Muscle layer of colon (tissue), 2 donors: ENCODE measurements around the gene CNGA4.

ENCODE experiments used
- H3K27ac ChIP-seq: one replicate; pipeline ENCODE4 v1.7.0; 2013; ENCODE audit warnings: low read depth, mild to moderate bottlenecking, low read length, moderate library complexity
- H3K27me3 ChIP-seq, 2 donors: one replicate each; pipeline ENCODE4 v1.7.0; 2013; ENCODE audit warnings: low read length in 2 of 2, mild to moderate bottlenecking in 2 of 2; ENCODE audit not compliant: insufficient read depth in 2 of 2, control insufficient read depth in 1 of 2
- H3K36me3 ChIP-seq: one replicate; pipeline ENCODE4 v1.7.0; 2013; ENCODE audit warnings: mild to moderate bottlenecking, low read length; ENCODE audit not compliant: insufficient read depth
- H3K4me1 ChIP-seq: one replicate; pipeline ENCODE4 v1.7.0; 2013; ENCODE audit warnings: mild to moderate bottlenecking, low read length; ENCODE audit not compliant: insufficient read depth
- H3K4me3 ChIP-seq, 2 donors: one replicate each; pipeline ENCODE4 v1.7.0; 2013; ENCODE audit warnings: low read length in 2 of 2, low read depth in 1 of 2, mild to moderate bottlenecking in 1 of 2, moderate library complexity in 1 of 2
- H3K9ac ChIP-seq: one replicate; pipeline ENCODE4 v1.7.0; 2013; ENCODE audit warnings: low read length
- H3K9me3 ChIP-seq: one replicate; pipeline ENCODE4 v1.7.0; 2013; ENCODE audit warnings: mild to moderate bottlenecking, low read length
- donor health status: abdominal sarcoma.
- donor health status: Adenocarcinoma of cecum.

CNGA4 gene

DNA sequence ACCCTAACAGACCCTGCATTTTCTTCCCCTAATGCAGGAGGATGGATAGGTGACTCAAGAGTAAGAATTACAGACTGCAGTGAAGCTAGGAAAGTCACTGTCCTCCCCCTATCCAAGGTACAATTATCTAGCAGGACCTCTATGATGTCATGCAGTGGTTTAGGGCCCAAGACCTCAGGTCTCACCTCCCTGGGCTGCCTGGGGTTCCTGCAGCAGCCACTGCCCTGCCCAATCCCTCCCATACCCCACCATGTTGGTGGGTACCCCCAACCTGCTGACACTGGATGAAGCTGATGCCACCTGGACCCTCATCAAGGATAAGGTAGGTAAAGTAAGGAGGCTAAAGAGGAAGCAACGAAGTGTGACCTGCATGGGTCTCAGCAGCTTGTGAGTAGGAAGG is 33.5 kb upstream of the CNGA4 start, which contains the start of gene C11orf42:
Gene C11orf42, plus strand, starts transcription at position 192 of the 400 bp plus-strand sequence. Its CDS starts 59 bp downstream, at position 251.
- H3K9ac ChIP-seq: no peak within 1 kb of the TSS
- no peak within 1 kb of the TSS for H3K4me3 ChIP-seq
- peaks cover 10% of the 10 kb centered on the region for H3K4me1 ChIP-seq
- peaks cover 18% of the 10 kb centered on the region for H3K36me3 ChIP-seq
- no peaks in the 10 kb centered on the region for H3K27me3 ChIP-seq
- H3K9me3 ChIP-seq: no peaks in the 10 kb centered on the region
- peak within 1 kb of the TSS; percentile 44 for H3K27ac ChIP-seq

DNA sequence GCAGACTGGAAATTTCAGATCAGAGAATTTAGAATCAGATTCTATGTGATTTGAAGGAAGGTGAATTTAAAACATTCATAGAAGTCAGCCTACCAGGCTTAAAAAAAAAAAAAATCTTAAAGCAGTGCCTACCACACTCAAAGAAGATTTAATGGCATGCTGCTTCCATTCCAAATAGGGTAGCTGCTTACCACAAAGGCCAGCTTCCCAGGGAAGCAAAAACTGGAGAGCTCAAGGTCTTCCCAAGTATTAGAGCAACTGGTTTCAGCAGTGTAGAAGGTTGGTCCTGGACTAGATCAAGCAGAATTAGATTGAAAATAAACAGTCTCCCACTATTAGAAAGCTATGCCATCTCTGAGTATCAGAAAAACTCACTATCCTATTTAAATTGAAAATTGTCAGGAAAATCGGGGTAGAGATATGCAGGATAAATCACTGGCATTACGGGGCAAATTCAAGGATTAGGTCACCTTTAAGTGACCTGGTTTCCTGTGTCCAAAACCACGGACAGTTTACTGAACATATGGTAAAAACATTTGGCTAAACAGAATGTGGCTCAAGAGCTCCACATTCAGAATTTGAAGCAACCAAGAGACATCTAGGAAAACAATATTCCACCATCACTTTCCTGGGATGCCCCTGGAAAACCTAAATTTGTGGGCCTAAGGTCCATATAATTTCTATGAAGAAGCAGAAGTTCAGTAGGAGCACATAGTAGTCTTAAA is 32.3 kb upstream of the CNGA4 start:
- Histone ChIP-seq H3K4me1 (peaks cover 10% of the 10 kb centered on the region), H3K4me3 (no peak overlapping the region), H3K9me3 (no peaks in the 10 kb centered on the region), H3K27ac (peak overlapping the region; percentile 44), H3K27me3 (no peaks in the 10 kb centered on the region), H3K36me3 (peaks cover 30% of the 10 kb centered on the region), H3K9ac (no peak overlapping the region)

DNA sequence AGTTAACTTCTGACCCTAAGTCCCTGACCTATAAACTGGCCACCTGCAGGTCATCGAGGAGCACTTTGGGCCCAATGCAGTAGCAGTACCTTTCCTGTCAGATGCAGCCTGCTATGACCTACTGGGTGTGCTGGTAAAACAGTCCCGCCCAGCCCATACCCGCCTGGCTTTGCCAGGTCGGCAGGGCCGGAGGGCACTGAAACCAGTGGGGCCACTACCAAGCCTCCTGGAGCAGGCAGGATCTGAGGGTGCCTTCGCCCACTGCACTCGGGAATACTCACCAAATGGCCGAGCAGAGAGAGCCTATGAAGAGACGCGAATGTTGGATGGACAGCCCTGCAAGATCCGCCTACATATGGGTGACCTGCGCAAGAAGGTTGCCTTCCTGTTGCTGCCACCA is 29.1 kb upstream of the CNGA4 start:
- Histone ChIP-seq H3K4me3 (no peak overlapping the region), H3K4me1 (peaks cover 10% of the 10 kb centered on the region), H3K9ac (no peak overlapping the region), H3K36me3 (peaks cover 51% of the 10 kb centered on the region), H3K27ac (no peak overlapping the region), H3K27me3 (no peaks in the 10 kb centered on the region), H3K9me3 (no peaks in the 10 kb centered on the region)

DNA sequence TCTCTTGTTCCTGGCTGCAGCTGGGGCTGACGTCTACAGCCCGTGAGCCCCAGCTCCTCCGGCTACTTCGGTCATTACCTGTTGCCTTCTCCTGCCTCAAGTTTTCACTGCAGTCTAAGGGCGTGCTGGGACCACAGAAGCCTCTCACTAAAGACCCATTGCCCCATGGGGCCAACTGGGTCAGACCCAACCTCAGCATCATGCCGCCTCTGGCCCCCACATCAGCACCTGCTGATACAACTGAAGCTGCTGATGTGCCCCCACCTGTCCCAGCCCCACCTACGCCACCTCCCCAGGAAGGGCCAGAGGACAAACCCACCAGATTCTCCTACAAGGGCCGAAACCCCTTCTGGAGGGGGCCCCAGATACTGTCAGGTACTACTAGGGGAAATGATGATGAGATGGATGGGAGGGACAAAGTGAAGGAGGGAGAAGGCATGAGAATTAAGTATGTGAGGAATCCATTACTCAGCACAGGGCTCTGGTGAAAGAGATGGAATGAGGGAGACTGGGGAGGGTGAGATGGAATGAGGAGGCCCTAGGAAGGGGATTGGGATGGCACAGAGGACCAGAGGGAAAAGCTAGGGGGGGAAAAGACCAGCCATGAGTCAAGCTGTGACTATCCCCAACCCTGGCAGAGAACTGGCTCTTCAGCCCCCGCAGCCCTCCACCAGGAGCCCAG is 28.5 kb upstream of the CNGA4 start:
- Histone ChIP-seq H3K9ac (no peak overlapping the region), H3K9me3 (no peaks in the 10 kb centered on the region), H3K4me3 (no peak overlapping the region), H3K27me3 (no peaks in the 10 kb centered on the region), H3K27ac (no peak overlapping the region), H3K4me1 (peaks cover 10% of the 10 kb centered on the region), H3K36me3 (peaks cover 53% of the 10 kb centered on the region)

DNA sequence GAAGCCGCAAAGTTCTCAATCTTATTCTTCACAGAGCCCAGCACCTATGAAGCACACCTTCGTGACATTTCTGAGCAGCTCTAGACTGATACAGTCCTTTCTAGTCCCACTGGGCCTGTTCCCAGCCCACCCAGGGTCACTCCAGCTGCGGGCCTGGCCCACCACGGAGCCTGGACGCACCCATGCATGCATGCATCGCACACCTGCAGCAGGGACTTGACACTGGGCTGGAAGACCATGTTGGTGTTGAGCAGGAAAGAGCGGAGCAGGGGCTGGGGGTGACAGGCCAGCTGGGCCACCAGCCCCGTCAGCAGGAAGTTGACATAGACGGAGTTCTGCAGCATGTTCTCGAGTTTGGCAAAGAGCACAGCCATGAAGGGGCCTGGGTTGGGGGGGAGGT is 24.4 kb upstream of the CNGA4 start:
- H3K9ac ChIP-seq: no peak overlapping the region
- no peaks in the 10 kb centered on the region for H3K9me3 ChIP-seq
- H3K4me3 ChIP-seq: no peak overlapping the region
- peaks cover 6% of the 10 kb centered on the region for H3K4me1 ChIP-seq
- H3K27ac ChIP-seq: no peak overlapping the region
- no peaks in the 10 kb centered on the region for H3K27me3 ChIP-seq
- peaks cover 70% of the 10 kb centered on the region for H3K36me3 ChIP-seq

DNA sequence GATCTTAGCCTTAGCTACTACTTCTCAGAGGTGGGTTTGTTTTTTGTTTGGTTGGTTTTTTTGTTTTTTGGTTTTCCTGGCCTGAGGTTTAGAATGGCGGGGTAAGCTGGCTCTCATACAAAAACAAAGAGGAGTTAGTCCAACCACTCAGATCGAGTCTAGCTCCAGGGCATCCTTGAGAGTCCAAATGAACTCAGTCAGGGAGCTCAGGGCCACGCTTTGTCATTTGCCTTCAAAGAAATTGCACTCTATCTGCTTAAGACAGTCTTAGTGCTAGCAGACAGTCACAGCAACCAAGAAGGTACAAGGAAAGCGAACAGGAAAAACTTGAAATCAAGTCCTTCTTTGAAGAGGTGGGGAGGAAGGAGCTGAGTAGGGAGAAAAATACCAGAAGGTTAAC is 22.4 kb upstream of the CNGA4 start:
- Histone ChIP-seq H3K4me1 (peaks cover 7% of the 10 kb centered on the region), H3K4me3 (no peak overlapping the region), H3K27ac (no peak overlapping the region), H3K27me3 (no peaks in the 10 kb centered on the region), H3K36me3 (peaks cover 72% of the 10 kb centered on the region), H3K9me3 (no peaks in the 10 kb centered on the region), H3K9ac (no peak overlapping the region)

DNA sequence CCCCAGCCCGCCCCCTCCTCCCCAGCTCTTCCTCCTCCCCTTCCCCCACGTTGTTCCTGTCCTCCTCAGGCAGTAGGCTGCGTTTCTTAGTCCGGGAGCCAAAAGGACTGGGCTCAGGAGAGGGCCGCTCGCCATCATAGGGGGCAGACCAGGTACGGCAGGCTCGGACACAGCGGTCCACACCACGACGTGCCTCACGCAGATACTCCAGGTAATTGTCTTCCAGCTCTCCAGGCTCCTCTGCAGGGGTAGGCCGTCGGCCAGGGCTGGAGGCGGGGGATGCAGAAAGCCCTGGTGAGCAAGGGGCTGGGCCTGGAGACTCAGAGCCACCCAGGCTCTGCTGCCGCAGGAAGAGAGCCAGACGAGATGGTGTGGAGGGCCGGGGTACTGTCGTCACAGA is 21.2 kb upstream of the CNGA4 start:
- Histone ChIP-seq H3K9ac (no peak overlapping the region), H3K27me3 (no peaks in the 10 kb centered on the region), H3K36me3 (peaks cover 73% of the 10 kb centered on the region), H3K4me1 (peaks cover 7% of the 10 kb centered on the region), H3K4me3 (no peak overlapping the region), H3K27ac (no peak overlapping the region), H3K9me3 (no peaks in the 10 kb centered on the region)

DNA sequence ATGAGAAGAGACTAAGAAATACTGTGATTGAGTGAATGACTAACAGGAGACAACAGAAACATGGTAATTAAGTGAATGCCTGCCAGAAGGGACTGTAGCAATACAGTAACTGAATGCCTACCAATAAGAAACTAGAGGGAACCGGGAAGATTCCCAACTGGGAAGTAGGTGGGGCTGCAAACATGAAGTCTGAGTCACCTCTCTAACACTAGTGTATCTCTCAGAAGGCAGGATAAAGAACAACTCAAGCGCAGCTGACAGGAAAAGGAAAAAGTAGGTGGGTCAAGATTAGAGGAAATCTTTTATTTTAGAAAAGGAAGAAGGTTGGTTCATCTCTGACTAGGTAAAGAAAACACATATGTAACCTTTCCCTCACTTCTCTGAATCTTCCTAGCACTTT is 19.5 kb upstream of the CNGA4 start:
- Histone ChIP-seq H3K27ac (no peak overlapping the region), H3K9ac (no peak overlapping the region), H3K27me3 (no peaks in the 10 kb centered on the region), H3K4me3 (no peak overlapping the region), H3K36me3 (peaks cover 81% of the 10 kb centered on the region), H3K9me3 (no peaks in the 10 kb centered on the region), H3K4me1 (peaks cover 7% of the 10 kb centered on the region)

DNA sequence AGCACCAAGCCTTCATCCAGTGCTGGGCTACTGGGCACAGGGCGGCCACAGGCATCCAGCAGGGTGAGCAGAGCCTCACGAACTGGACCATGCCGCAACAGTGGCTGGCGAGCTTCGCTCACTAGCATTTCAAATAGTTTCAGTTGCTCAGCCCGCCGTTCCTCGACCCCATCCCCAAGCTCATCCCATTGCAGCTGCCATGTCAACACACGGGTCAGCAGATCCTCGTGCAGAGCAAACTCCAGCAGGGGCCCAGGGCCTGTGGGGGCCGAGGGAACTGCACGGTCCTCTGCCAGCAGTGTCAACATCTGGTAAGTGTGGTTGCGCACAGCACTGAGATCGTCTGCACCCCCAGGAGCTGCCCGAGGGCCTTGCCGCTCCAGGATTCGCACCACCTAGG is 15.0 kb upstream of the CNGA4 start:
- Histone ChIP-seq H3K4me1 (peaks cover 19% of the 10 kb centered on the region), H3K9ac (no peak overlapping the region), H3K4me3 (no peak overlapping the region), H3K27ac (no peak overlapping the region), H3K9me3 (no peaks in the 10 kb centered on the region), H3K36me3 (peaks cover 50% of the 10 kb centered on the region), H3K27me3 (no peaks in the 10 kb centered on the region)

DNA sequence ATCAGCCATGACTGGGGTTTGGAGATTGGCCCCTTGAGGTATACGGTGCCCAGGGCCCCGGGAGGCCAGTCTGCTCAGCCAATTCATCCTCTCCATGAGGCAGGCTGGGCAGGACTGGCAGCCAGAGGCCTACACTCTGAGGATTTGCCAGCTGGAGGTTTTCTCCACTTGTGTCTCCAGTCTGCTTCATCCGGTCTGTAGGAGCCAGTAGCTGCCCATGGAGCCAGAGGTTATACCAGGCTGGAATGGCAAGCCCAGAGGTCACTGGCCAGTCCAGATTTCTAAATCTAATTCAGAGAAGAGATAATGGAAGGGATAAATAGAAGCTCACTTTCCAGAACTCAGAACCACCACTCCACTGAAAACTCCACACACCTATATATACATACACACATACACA is 14.5 kb upstream of the CNGA4 start:
- H3K9me3 ChIP-seq: no peaks in the 10 kb centered on the region
- H3K9ac ChIP-seq: no peak overlapping the region
- no peak overlapping the region for H3K27ac ChIP-seq
- H3K4me3 ChIP-seq: no peak overlapping the region
- H3K27me3 ChIP-seq: no peaks in the 10 kb centered on the region
- peaks cover 14% of the 10 kb centered on the region for H3K4me1 ChIP-seq
- peaks cover 45% of the 10 kb centered on the region for H3K36me3 ChIP-seq

DNA sequence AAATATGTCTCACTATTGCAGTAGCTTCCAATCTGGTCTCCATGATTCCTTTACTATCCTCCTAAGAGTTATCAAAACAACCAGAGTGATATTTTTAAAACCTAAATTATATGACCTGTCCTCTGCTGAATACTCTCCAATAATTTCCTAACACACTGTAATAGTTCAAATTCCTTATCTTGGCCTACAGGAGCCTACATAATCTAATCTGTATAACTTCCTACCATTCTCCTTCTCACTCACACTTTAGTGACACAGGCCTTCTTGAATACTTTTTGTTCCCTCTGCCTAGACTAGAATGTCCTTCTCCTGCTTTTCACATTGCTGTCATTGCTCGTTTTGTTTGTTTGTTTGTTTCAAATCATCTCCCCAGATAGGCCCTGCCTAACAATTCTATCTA is 13.9 kb upstream of the CNGA4 start:
- H3K4me1 ChIP-seq: peaks cover 12% of the 10 kb centered on the region
- H3K36me3 ChIP-seq: peaks cover 39% of the 10 kb centered on the region
- H3K9me3 ChIP-seq: no peaks in the 10 kb centered on the region
- no peak overlapping the region for H3K4me3 ChIP-seq
- no peaks in the 10 kb centered on the region for H3K27me3 ChIP-seq
- no peak overlapping the region for H3K27ac ChIP-seq
- H3K9ac ChIP-seq: no peak overlapping the region

DNA sequence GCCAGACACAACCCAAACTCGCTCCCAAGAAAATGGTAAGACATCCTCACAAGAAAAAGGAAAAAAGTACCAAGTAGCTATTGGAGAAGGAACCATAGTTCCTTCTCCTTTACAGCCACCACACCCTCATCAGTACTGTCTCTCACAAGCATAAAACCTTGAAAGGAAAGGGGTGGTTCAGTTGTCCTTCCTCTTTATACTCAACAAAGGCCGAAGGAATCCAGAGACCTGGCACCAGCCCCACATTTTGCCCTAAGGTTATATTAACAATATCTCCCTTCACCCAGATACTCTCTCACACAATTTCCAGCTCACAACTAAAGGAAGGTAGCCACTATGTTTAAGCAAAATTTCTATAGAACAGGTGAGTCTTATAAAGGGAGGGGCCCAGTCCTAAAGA is 13.0 kb upstream of the CNGA4 start:
- Histone ChIP-seq H3K4me1 (peaks cover 12% of the 10 kb centered on the region), H3K27ac (no peak overlapping the region), H3K4me3 (no peak overlapping the region), H3K36me3 (peaks cover 32% of the 10 kb centered on the region), H3K9me3 (no peaks in the 10 kb centered on the region), H3K9ac (no peak overlapping the region), H3K27me3 (no peaks in the 10 kb centered on the region)
